Naive B cell (primary cell): ENCODE data around the gene MS4A2. TPM values are rescaled to one million over a fixed set of nuclear protein-coding genes. Genes with fewer than 3 reads are reported as not detected.
"Not testable (repeated sequence)": the region's sequence is repeated elsewhere in the genome, so short reads cannot be mapped to it uniquely, and the experiment has no call there.

Source experiments
- ATAC-seq, 2 donors: fragments of 150-1000 bp; cut with Tn5 transposase; 2 replicates each; pipeline ENCODE4 v1.10.0; 2021; ENCODE audit warnings: low read depth in 2 of 2, mild to moderate bottlenecking in 2 of 2, moderate library complexity in 2 of 2
- DNase-seq: peaks from one replicate; pipeline ENCODE4 v3.0.0; 2022
- H3K27ac Mint-ChIP-seq, 6 donors: one replicate each; pipeline ENCODE4 v1.8.0; 2020 to 2022; ENCODE audit warnings: mild to moderate bottlenecking in 6 of 6, mixed read lengths in 6 of 6, moderate library complexity in 5 of 6, inconsistent platforms in 2 of 6
- H3K27me3 Mint-ChIP-seq, 3 donors: one replicate each; pipeline ENCODE4 v1.8.0; 2021 to 2022; ENCODE audit warnings: mixed read lengths in 3 of 3, mild to moderate bottlenecking in 1 of 3
- H3K36me3 Mint-ChIP-seq, 2 donors: one replicate each; pipeline ENCODE4 v1.8.0; 2020 to 2022; ENCODE audit warnings: mixed read lengths in 2 of 2, inconsistent platforms in 1 of 2, mild to moderate bottlenecking in 1 of 2
- H3K4me1 Mint-ChIP-seq, 3 donors: one replicate each; pipeline ENCODE4 v1.8.0; 2020 to 2022; ENCODE audit warnings: mixed read lengths in 3 of 3, inconsistent platforms in 1 of 3, mild to moderate bottlenecking in 1 of 3, moderate library complexity in 1 of 3
- H3K4me3 Mint-ChIP-seq, 8 donors: one replicate each; pipeline ENCODE4 v1.8.0; 2020 to 2022; ENCODE audit warnings: mild to moderate bottlenecking in 8 of 8, mixed read lengths in 8 of 8, moderate library complexity in 8 of 8, inconsistent platforms in 2 of 8
- H3K9me3 Mint-ChIP-seq, 7 donors: one replicate each; pipeline ENCODE4 v1.8.0; 2020 to 2022; ENCODE audit warnings: mixed read lengths in 7 of 7, mild to moderate bottlenecking in 5 of 7, inconsistent platforms in 2 of 7, moderate library complexity in 1 of 7
- polyA plus RNA-seq, 6 donors: library from polyadenylated mRNA; unstranded; fragments of 300-500 nt; fragmentation: Illumina TruSeq; gene quantifications; one replicate each; pipeline ENCODE4 v1.2.3, GENCODE V29; 2021; ENCODE audit warnings: low read depth in 6 of 6

Gene MS4A2
- polyA plus RNA-seq, 6 donors from 2014 or later = not detected

- Mint-ChIP-seq H3K9me3 (peaks cover 0 to 35% (median 18%) of the 10 kb centered on the region in 7 donors), H3K36me3 (peaks cover 0 to 8% of the 10 kb centered on the region in 2 donors), H3K4me1 (no peaks in the 10 kb centered on the region), H3K27me3 (peaks cover 4 to 8% (median 5%) of the 10 kb centered on the region in 3 donors), H3K27ac (no peak overlapping the region), H3K4me3 (no peak overlapping the region)
- ATAC-seq (no peak), DNase-seq (no peak)
These were observed 9.7 kb upstream of the MS4A2 start for GRCh38 chr11:60078745-60079144.

- Mint-ChIP-seq H3K4me1 (peaks cover 0 to under 1% (median 0%) of the 10 kb centered on the region in 3 donors), H3K36me3 (peaks cover 0 to 8% of the 10 kb centered on the region in 2 donors), H3K9me3 (peaks cover 0 to 35% (median 18%) of the 10 kb centered on the region in 7 donors), H3K27me3 (peaks cover 0 to 24% (median 10%) of the 10 kb centered on the region in 3 donors), H3K4me3 (no peak overlapping the region), H3K27ac (peak overlapping the region in 1 of 6 donors; percentile 49)
- DNase-seq = no peak
- ATAC-seq = no peak
These were observed 7.9 kb upstream of the MS4A2 start for GRCh38 chr11:60080535-60080934.

GRCh38 chr11:60084631-60085273 lies 3.7 kb upstream of the MS4A2 start:
- peaks cover 0 to 6% (median 0%) of the 10 kb centered on the region in 3 donors for H3K4me1 Mint-ChIP-seq
- peaks cover 4 to 41% (median 17%) of the 10 kb centered on the region in 3 donors for H3K27me3 Mint-ChIP-seq
- no peak for DNase-seq
- no peaks in the 10 kb centered on the region for H3K36me3 Mint-ChIP-seq
- no peak overlapping the region for H3K27ac Mint-ChIP-seq
- peaks cover 0 to 16% (median 6%) of the 10 kb centered on the region in 7 donors for H3K9me3 Mint-ChIP-seq
- H3K4me3 Mint-ChIP-seq = no peak overlapping the region
- no peak for ATAC-seq

DNA sequence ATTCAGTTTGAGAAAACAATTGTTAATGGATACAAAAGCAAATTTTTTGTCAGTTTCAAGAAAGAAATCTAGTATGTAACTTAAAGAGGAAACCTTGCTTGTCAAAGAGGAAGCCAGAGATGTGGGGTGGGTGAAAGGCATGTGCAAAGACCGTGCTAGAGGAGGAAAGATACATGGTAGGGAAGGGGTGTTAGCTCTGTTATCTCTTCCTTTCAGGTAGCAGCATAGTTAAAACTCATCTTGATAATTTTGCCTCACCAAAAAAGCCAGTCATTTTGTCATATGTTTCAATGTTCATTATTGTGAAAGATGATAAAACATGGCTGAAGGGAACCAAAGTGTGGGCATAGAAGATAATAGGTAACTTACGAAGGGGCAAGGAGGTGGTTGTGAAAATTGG lies 2.6 kb upstream of the MS4A2 start:
- ATAC-seq (no peak), DNase-seq (no peak)
- H3K27ac Mint-ChIP-seq = no peak overlapping the region
- peaks cover 0 to 11% (median 0%) of the 10 kb centered on the region in 7 donors for H3K9me3 Mint-ChIP-seq
- peaks cover 0 to 6% (median 0%) of the 10 kb centered on the region in 3 donors for H3K4me1 Mint-ChIP-seq
- no peaks in the 10 kb centered on the region for H3K36me3 Mint-ChIP-seq
- no peak overlapping the region for H3K4me3 Mint-ChIP-seq
- peaks cover 5 to 44% (median 13%) of the 10 kb centered on the region in 3 donors for H3K27me3 Mint-ChIP-seq

GRCh38 chr11:60087239-60087638 lies 1.2 kb upstream of the MS4A2 start:
- Mint-ChIP-seq H3K27me3 (peaks cover 5 to 44% (median 12%) of the 10 kb centered on the region in 3 donors), H3K36me3 (no peaks in the 10 kb centered on the region), H3K27ac (no peak overlapping the region), H3K4me3 (no peak overlapping the region), H3K9me3 (peaks cover 0 to 3% (median 0%) of the 10 kb centered on the region in 7 donors), H3K4me1 (peaks cover 0 to 6% (median 0%) of the 10 kb centered on the region in 3 donors)
- DNase-seq (no peak), ATAC-seq (no peak)

DNA sequence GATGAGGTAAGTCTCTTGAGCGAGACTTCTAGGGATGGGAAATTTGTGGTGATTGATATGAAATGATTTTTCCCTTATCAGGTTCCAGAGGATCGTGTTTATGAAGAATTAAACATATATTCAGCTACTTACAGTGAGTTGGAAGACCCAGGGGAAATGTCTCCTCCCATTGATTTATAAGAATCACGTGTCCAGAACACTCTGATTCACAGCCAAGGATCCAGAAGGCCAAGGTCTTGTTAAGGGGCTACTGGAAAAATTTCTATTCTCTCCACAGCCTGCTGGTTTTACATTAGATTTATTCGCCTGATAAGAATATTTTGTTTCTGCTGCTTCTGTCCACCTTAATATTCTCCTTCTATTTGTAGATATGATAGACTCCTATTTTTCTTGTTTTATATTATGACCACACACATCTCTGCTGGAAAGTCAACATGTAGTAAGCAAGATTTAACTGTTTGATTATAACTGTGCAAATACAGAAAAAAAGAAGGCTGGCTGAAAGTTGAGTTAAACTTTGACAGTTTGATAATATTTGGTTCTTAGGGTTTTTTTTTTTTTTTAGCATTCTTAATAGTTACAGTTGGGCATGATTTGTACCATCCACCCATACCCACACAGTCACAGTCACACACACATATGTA lies 7.1 kb downstream of the MS4A2 start:
- Mint-ChIP-seq H3K36me3 (no peaks in the 10 kb centered on the region), H3K27me3 (peaks cover 0 to 9% (median 4%) of the 10 kb centered on the region in 3 donors), H3K4me3 (no peak overlapping the region), H3K27ac (no peak overlapping the region), H3K4me1 (peaks cover 0 to 14% (median 5%) of the 10 kb centered on the region in 3 donors), H3K9me3 (no peaks in the 10 kb centered on the region)
- DNase-seq = no peak
- no peak for ATAC-seq

DNA sequence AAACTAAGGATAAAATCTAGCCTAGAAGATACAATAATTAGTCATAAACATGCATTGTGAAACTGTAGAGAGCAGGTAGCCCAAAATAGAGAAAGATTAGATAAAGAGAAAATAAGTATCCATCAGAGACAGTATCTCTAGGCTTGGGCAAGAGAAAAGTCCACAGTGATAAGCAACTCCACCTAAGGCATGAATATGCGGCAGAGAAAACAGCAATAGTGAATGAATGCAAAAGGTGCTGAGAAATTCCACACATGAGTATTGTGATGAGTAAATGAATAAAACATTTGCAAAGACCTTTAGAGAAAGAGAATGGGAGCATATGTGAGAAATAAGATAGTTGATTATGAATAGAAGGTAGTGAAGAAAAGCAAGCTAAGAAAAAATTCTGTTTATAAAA lies 8.7 kb downstream of the MS4A2 start:
- no peak for DNase-seq
- Mint-ChIP-seq H3K27ac (no peak overlapping the region), H3K27me3 (peaks cover 0 to 9% (median 4%) of the 10 kb centered on the region in 3 donors), H3K4me1 (peaks cover 12 to 29% (median 15%) of the 10 kb centered on the region in 3 donors), H3K9me3 (no peaks in the 10 kb centered on the region), H3K4me3 (no peak overlapping the region), H3K36me3 (no peaks in the 10 kb centered on the region)
- no peak for ATAC-seq

- Mint-ChIP-seq H3K4me3 (no peak overlapping the region), H3K27me3 (peaks cover 0 to 9% (median 4%) of the 10 kb centered on the region in 3 donors)
These were observed 10.0 kb downstream of the MS4A2 start for GRCh38 chr11:60098508-60098907.

DNA sequence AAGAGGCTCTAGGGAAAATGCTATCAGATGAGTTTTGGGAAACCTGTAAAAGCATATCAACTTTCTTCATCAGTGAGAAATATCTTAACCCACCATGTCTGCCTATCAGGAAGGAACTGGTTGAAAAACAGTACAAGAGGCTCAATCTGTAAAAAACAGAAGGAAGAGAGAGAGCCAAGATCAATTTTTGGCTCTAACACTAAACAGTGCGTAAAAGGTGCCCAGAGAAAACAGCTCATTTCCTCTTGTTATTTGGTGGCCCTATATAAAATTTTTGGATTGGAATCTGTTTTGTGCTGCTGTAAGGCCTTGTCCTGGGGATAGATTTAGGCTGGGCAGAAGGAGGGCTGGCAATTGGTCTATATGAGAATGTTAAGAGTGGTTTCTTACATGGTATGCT lies 12.1 kb downstream of the MS4A2 start:
- H3K4me3 Mint-ChIP-seq = peak overlapping the region in 3 of 8 donors; percentile 20 to 48 (median 45)
- no peaks in the 10 kb centered on the region for H3K27me3 Mint-ChIP-seq
- no peaks in the 10 kb centered on the region for H3K36me3 Mint-ChIP-seq
- H3K4me1 Mint-ChIP-seq = peaks cover 12 to 31% (median 15%) of the 10 kb centered on the region in 3 donors
- peak overlapping the region in 1 of 6 donors; percentile 30 for H3K27ac Mint-ChIP-seq
- ATAC-seq = no peak
- no peaks in the 10 kb centered on the region for H3K9me3 Mint-ChIP-seq
- DNase-seq = no peak

More at GRCh38 chr11:60098508-60098907, 10.0 kb downstream of the MS4A2 start:
- H3K27ac Mint-ChIP-seq = no peak overlapping the region
- ATAC-seq (no peak), DNase-seq (no peak)
- peaks cover 12 to 31% (median 15%) of the 10 kb centered on the region in 3 donors for H3K4me1 Mint-ChIP-seq
- no peaks in the 10 kb centered on the region for H3K9me3 Mint-ChIP-seq
- H3K36me3 Mint-ChIP-seq = no peaks in the 10 kb centered on the region

- peak overlapping the region in 6 of 8 donors; percentile 16 to 72 (median 39) for H3K4me3 Mint-ChIP-seq
- ATAC-seq, DNase-seq, H3K9me3 Mint-ChIP-seq, H3K27me3 Mint-ChIP-seq, H3K36me3 Mint-ChIP-seq: not testable (repeated sequence)
- peaks cover 12 to 23% (median 15%) of the 10 kb centered on the region in 3 donors for H3K4me1 Mint-ChIP-seq
- peak overlapping the region in 3 of 6 donors; percentile 63 to 89 (median 68) for H3K27ac Mint-ChIP-seq
These were observed 12.9 kb downstream of the MS4A2 start for GRCh38 chr11:60101368-60101767.

DNA sequence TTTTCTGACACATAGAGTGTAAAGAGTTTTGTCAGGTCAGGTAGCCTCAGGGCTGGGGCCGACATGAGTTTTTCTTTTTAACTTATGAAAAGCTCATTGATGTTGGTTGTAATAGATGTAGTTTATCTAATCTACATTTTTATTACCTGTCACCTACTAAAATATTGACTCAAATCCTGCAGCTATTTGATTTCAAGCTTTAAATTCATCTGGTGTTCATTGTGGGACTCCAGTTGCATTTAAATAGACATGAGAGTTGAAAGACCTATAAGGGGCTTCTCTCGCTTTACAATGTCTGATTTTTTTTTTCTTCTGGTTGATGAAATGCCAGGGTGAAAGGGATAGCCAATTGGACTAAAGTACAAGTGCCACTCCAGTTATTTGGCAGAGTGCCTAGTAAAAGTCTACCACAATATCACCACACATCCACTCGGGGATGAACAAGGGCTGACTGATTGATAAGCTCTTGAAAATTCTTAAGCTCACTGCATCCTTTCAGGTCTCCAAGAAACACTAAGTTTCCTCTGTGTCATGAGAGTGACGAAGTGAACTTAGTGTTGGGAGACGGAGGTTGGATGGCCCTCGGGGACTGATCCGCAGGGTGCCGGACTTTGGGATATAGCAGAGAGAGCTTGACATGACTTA lies 16.1 kb downstream of the MS4A2 start:
- H3K27me3 Mint-ChIP-seq, ATAC-seq, H3K27ac Mint-ChIP-seq: not testable (repeated sequence)

GRCh38 chr11:60108631-60109030 lies 20.2 kb downstream of the MS4A2 start:
- DNase-seq, H3K27me3 Mint-ChIP-seq, H3K4me3 Mint-ChIP-seq, H3K36me3 Mint-ChIP-seq, H3K9me3 Mint-ChIP-seq, H3K27ac Mint-ChIP-seq, ATAC-seq, H3K4me1 Mint-ChIP-seq: not testable (repeated sequence)

More for the DNA sequence above, 16.1 kb downstream of the MS4A2 start:
- H3K4me3 Mint-ChIP-seq, H3K36me3 Mint-ChIP-seq, H3K9me3 Mint-ChIP-seq, DNase-seq: not testable (repeated sequence)
- peaks cover 12 to 23% (median 15%) of the 10 kb centered on the region in 3 donors for H3K4me1 Mint-ChIP-seq

- no peak for ATAC-seq
- DNase-seq = no peak
- Mint-ChIP-seq H3K27me3 (peaks cover 3 to 6% (median 5%) of the 10 kb centered on the region in 3 donors), H3K4me3 (no peak overlapping the region), H3K9me3 (peaks cover 0 to 1% (median 0%) of the 10 kb centered on the region in 7 donors), H3K4me1 (peaks cover 0 to 6% (median 0%) of the 10 kb centered on the region in 3 donors), H3K27ac (no peak overlapping the region), H3K36me3 (peaks cover 0 to 4% of the 10 kb centered on the region in 2 donors)
These were observed 23.3 kb downstream of the MS4A2 start for GRCh38 chr11:60111793-60112192.
